GM18873 (cell line): ENCODE measurements around the gene FBXO10.
"Not testable (repeated sequence)": the region's sequence is repeated elsewhere in the genome, so short reads cannot be mapped to it uniquely, and the experiment has no call there.

Experiments
- ATAC-seq: cut with Tn5 transposase; IDR thresholded peaks from one replicate; pipeline ENCODE4 v1.9.1; 2021; ENCODE audit warnings: mild to moderate bottlenecking, moderate library complexity, moderate number of reproducible peaks; ENCODE audit not compliant: unreplicated experiment, low FRiP score

FBXO10 gene

GRCh38 chr9:37486616-37487548 is 89.3 kb downstream of the FBXO10 start:
- no peak for ATAC-seq

GRCh38 chr9:37486256-37486615 is 89.9 kb downstream of the FBXO10 start:
- ATAC-seq: no peak

GRCh38 chr9:37485389-37486255 is 90.6 kb downstream of the FBXO10 start, which contains the start of gene POLR1E:
POLR1E (plus strand) TSS chr9:37485948; CDS start chr9:37486048, 100 bp downstream.
- peak; percentile 90 for ATAC-seq

DNA sequence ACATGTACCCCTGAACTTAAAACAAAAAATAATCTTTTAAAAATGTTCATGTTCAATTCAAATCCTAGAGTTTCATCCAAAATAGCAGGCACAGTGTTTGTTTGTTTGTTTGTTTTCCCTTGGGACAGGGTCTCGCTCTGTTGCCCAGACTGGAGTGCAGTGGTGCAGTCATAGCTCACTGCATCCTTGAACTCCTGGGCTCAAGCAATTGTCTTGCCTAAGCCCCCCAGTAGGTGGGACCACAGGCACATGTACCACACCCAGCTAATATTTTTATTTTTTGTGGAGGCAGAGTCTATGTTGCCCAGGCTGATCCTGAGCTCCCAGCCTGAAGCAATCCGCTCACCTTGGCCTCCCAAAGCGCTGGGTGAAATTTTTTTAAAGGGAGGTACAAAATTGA is 95.4 kb downstream of the FBXO10 start:
- no peak for ATAC-seq

- ATAC-seq: not testable (repeated sequence)
Measured at GRCh38 chr9:37477987-37478619, 98.1 kb downstream of the FBXO10 start.

GRCh38 chr9:37477443-37477842 is 98.7 kb downstream of the FBXO10 start:
- not testable (repeated sequence) for ATAC-seq

- no peak for ATAC-seq
Measured at GRCh38 chr9:37476930-37477329, 99.2 kb downstream of the FBXO10 start.

GRCh38 chr9:37474438-37474837 is 101.7 kb downstream of the FBXO10 start:
- ATAC-seq: no peak

GRCh38 chr9:37473982-37474381 is 102.2 kb downstream of the FBXO10 start:
- not testable (repeated sequence) for ATAC-seq

GRCh38 chr9:37471942-37472684 is 104.1 kb downstream of the FBXO10 start:
- ATAC-seq: no peak

DNA sequence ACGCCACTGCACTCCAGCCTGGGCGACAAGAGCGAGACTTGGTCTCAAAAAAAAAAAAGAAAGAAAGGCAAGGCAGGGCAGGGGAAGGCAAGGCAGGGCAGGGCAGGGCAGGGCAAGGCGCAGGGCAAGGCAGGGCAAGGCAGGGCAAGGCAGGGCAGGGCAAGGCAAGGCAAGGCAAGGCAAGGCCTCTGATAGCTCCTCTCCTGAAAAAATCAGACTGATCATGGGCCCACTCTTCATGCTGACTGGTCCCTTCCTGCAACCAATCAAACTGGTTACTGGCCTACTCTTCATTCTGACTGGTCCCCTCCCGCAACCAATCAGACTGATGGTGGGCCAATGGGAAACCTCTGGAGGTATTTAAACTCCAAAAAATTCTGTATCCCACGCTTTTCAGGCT is 107.6 kb downstream of the FBXO10 start:
- no peak for ATAC-seq

DNA sequence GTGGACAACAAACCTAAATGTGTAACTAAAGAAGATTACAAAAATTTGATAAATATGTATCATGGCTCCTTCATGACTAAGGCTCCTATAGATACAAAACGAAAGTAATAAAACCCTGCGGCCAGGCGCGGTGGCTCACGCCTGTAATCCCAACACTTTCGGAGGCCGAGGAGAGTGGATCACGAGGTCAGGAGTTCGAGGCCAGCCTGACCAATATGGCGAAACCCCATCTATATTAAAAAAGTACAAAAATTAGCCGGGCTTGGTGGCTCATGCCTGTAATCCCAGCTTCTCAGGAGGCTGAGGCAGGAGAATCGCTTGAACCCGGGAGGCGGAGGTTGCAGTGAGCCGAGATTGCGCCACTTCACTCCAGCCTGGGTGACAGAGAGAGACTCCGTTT is 108.7 kb downstream of the FBXO10 start:
- not testable (repeated sequence) for ATAC-seq

DNA sequence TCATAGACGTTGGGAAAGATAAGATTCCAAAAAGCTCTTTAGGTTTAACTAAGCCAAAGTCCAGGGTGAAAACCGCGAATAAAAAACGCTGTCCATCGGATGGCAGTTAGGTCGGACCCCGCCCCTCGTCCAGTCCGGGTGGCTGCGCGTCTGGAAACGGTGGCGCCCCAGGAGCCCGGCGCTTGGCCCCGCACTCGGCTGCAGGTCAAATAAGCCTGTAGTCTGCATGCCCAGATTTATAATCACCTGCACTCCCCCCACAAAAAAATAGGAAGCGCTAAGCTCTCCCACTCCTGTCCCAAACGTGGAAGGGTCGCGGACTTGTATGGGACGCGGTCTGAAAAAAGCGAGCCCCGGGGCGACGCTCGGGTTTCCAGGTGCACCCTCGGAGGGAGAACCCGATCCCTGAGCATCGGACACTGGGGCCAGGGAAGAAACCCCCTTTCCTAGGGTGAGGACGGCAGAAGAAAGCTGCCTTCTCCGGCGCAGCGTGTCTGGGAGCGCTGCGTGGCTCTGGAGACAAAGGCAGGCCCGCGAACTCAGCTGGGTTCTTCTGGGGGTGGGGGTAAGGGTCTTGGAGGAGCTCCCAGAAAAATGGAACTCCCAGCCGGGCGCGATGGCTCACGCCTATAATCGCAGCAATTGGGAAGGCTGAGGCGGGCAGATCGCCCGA is 110.0 kb downstream of the FBXO10 start:
- no peak for ATAC-seq

- peak; percentile 82 for ATAC-seq
Measured at GRCh38 chr9:37465249-37466036, 110.7 kb downstream of the FBXO10 start, which contains the start of gene ZBTB5. ZBTB5 (minus strand) TSS chr9:37465450; CDS start chr9:37442551, 22,899 bp downstream.

GRCh38 chr9:37464426-37465248 is 111.5 kb downstream of the FBXO10 start:
- ATAC-seq: peak; percentile 24

GRCh38 chr9:37464006-37464405 is 112.2 kb downstream of the FBXO10 start:
- no peak for ATAC-seq
